SK-N-MC (cell line): ENCODE measurements around the gene MBD2.

ENCODE experiments used
- DNase-seq: peaks from one replicate; pipeline ENCODE4 v3.0.0-alpha.2; 2011; ENCODE audit warnings: low read depth, low spot score
- H3K27ac ChIP-seq: fragments of 200-600 bp; sonication (generic); 2 replicates; pipeline ENCODE4 v1.5.1; 2016; ENCODE audit warnings: mixed run types
- H3K36me3 ChIP-seq: fragments of 200-600 bp; sonication (generic); 2 replicates; pipeline ENCODE4 v1.6.1; 2017; ENCODE audit warnings: antibody characterized with exemption, low read length, mixed read lengths; ENCODE audit not compliant: insufficient read depth
- H3K4me3 ChIP-seq: fragments of 200-600 bp; sonication (generic); 2 replicates; pipeline ENCODE4 v1.5.1; 2016
- H3K9ac ChIP-seq: fragments of 200-600 bp; sonication (generic); 2 replicates; pipeline ENCODE4 v1.8.0; 2017; ENCODE audit warnings: mixed run types, mixed read lengths; ENCODE audit not compliant: insufficient read length
- H3K9me3 ChIP-seq: fragments of 200-600 bp; sonication (generic); 2 replicates; pipeline ENCODE4 v1.6.1; 2017; ENCODE audit warnings: low read depth, mild to moderate bottlenecking, antibody characterized with exemption, low read length, moderate library complexity, mixed read lengths
- EZH2 ChIP-seq: fragments of 200-600 bp; sonication (generic); IDR thresholded peaks from one replicate; pipeline ENCODE4 v1.6.1; 2017; ENCODE audit warnings: antibody characterized with exemption
- FOXP2 ChIP-seq: optimal IDR thresholded peaks from 2 replicates; pipeline ENCODE3; 2011; ENCODE audit warnings: mild to moderate bottlenecking, moderate library complexity; ENCODE audit not compliant: insufficient read depth; ENCODE audit errors: extremely low read length, control extremely low read depth
- POLR2AphosphoS5 ChIP-seq: IDR thresholded peaks from 2 replicates; pipeline ENCODE4 v1.6.1; 2012; ENCODE audit warnings: mild to moderate bottlenecking, low read depth, low read length, borderline replicate concordance

Gene MBD2

DNA sequence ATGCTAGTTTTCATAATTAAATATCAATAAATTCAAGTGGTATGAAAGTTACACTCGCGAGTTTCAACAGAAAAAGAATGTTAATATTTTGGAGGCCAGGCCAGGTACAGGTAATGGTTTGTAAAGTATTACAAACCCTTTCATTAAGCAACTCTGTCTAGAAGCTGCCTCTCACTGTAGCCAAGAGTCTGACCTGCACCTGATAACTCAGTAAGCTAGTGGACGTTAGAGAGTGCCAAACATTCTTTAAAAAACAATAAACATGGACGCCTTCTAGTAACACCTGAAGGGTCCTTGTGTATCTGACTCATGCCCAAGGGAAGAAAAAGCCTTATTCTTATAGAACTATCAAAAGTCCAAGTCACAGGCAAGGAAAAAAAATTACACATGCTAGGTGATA is 70.2 kb downstream of the MBD2 start:
- no peak for DNase-seq
- Histone ChIP-seq H3K4me3 (no peak overlapping the region), H3K9ac (no peak overlapping the region), H3K9me3 (no peaks in the 10 kb centered on the region), H3K36me3 (peaks cover 29% of the 10 kb centered on the region), H3K27ac (no peak overlapping the region)
- TF ChIP-seq EZH2 (no peak), POLR2AphosphoS5 (no peak), FOXP2 (no peak)

DNA sequence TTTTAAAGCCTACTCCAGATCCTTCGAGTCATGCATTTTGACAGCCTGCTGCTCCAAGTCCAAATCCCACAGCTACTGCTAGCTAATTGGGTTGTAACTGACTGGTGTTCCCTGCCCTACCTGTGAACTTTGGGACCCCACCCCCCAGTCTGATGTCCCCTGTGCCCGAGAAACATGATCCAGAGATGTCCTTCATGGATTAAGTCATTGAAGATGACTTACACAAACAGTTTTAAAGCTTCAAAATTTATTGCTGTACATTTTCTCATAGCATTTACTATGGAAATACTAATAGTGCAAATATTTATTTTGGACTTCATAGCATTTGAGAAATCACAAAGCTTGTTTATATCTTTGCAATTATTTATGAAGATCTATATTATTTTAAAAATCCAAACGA is 73.1 kb downstream of the MBD2 start:
- Histone ChIP-seq H3K27ac (no peak overlapping the region), H3K9ac (no peak overlapping the region), H3K9me3 (no peaks in the 10 kb centered on the region), H3K36me3 (peaks cover 16% of the 10 kb centered on the region), H3K4me3 (no peak overlapping the region)
- TF ChIP-seq EZH2 = no peak
- no peak for TF ChIP-seq FOXP2
- no peak for TF ChIP-seq POLR2AphosphoS5
- no peak for DNase-seq

GRCh38 chr18:54150226-54150625 is 74.2 kb downstream of the MBD2 start:
- H3K4me3 ChIP-seq = no peak overlapping the region
- no peak overlapping the region for H3K27ac ChIP-seq
- TF ChIP-seq EZH2 (no peak), FOXP2 (no peak), POLR2AphosphoS5 (no peak)
- no peak for DNase-seq
- no peaks in the 10 kb centered on the region for H3K9me3 ChIP-seq
- H3K36me3 ChIP-seq = peaks cover 8% of the 10 kb centered on the region
- H3K9ac ChIP-seq = no peak overlapping the region

DNA sequence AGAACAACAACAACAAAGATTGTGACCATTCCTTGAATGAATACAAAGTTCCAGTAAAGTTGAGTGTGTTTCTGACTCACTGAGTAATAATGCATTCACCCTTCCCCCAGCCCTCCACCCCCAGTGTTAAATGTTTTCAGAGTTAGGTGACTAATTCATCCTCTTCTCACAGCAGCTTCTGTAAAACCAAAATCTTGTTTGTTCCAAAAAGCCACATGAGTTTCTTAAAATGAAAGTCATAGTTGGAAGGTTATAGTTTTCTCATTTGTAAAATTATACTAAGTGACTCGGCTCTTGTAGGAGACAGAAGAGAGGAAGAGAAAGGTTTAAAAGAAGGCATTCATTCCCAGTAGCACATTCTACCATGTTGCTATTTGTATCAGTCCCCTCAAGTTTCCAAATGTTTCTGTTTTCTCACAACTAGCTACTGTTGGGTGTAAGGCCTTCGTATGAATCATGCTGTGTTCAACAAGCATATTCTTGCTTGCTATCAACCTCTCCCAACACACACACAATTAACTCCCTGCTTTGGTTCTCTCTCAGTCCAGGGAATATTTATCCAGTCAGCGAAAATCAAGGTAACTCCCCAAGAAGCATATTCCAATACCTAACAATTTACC is 75.3 kb downstream of the MBD2 start:
- no peak for TF ChIP-seq POLR2AphosphoS5
- TF ChIP-seq EZH2 = no peak
- no peak for TF ChIP-seq FOXP2
- H3K36me3 ChIP-seq = peaks cover 8% of the 10 kb centered on the region
- no peak overlapping the region for H3K4me3 ChIP-seq
- DNase-seq = no peak
- H3K9me3 ChIP-seq = no peaks in the 10 kb centered on the region
- H3K27ac ChIP-seq = no peak overlapping the region
- H3K9ac ChIP-seq = no peak overlapping the region

GRCh38 chr18:54148678-54149077 is 75.8 kb downstream of the MBD2 start:
- no peak for TF ChIP-seq FOXP2
- TF ChIP-seq EZH2 = no peak
- TF ChIP-seq POLR2AphosphoS5 = no peak
- Histone ChIP-seq H3K9me3 (no peaks in the 10 kb centered on the region), H3K4me3 (no peak overlapping the region), H3K36me3 (peaks cover 8% of the 10 kb centered on the region), H3K27ac (no peak overlapping the region), H3K9ac (no peak overlapping the region)
- no peak for DNase-seq

- Histone ChIP-seq H3K9me3 (no peaks in the 10 kb centered on the region), H3K36me3 (peaks cover 8% of the 10 kb centered on the region; the same call in 1 of the 2 replicates), H3K4me3 (no peak overlapping the region), H3K27ac (no peak overlapping the region), H3K9ac (no peak overlapping the region)
- TF ChIP-seq POLR2AphosphoS5 (no peak), FOXP2 (no peak), EZH2 (no peak)
- DNase-seq = no peak
These were observed 76.3 kb downstream of the MBD2 start for GRCh38 chr18:54148151-54148550.

DNA sequence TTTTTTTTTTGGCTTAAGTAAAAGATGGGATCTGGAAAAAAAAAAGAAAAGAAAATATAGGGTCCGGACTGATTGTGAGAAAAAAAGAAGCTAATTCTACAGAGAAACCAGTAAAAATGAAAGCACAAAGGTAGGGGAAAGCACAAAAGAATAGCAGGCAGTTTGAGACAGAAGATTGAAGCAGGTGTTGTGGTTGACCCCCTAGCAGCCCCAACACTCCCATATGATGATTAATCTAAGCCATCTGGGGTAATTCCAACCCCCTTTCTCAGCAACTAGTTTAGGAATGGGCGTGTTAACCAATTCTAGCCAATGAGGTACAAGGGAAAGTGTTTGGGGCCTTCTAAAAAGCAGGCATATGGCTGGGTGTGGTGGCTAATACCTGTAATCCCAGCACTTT is 77.0 kb downstream of the MBD2 start:
- no peak overlapping the region for H3K27ac ChIP-seq
- H3K4me3 ChIP-seq = no peak overlapping the region
- H3K36me3 ChIP-seq = peaks cover 3% of the 10 kb centered on the region; the same call in 1 of the 2 replicates
- TF ChIP-seq EZH2 = no peak
- no peak for TF ChIP-seq FOXP2
- no peak for TF ChIP-seq POLR2AphosphoS5
- no peaks in the 10 kb centered on the region for H3K9me3 ChIP-seq
- no peak overlapping the region for H3K9ac ChIP-seq
- DNase-seq = no peak

GRCh38 chr18:54141041-54141608 is 83.3 kb downstream of the MBD2 start:
- no peak for DNase-seq
- Histone ChIP-seq H3K9me3 (no peaks in the 10 kb centered on the region), H3K27ac (no peak overlapping the region), H3K9ac (no peak overlapping the region), H3K4me3 (no peak overlapping the region), H3K36me3 (no peaks in the 10 kb centered on the region)
- TF ChIP-seq POLR2AphosphoS5 (no peak), EZH2 (no peak), FOXP2 (no peak)

- no peaks in the 10 kb centered on the region for H3K9me3 ChIP-seq
- H3K4me3 ChIP-seq = no peak overlapping the region
- H3K9ac ChIP-seq = no peak overlapping the region
- no peak for DNase-seq
- no peaks in the 10 kb centered on the region for H3K36me3 ChIP-seq
- TF ChIP-seq EZH2 = no peak
- H3K27ac ChIP-seq = no peak overlapping the region
These were observed 83.8 kb downstream of the MBD2 start for GRCh38 chr18:54140641-54141040.
